HG02943 (cell line): ENCODE measurements around the gene TRERF1.
"Not testable (repeated sequence)": the region's sequence is repeated elsewhere in the genome, so short reads cannot be mapped to it uniquely, and the experiment has no call there.

Source experiments
- ATAC-seq: cut with Tn5 transposase; IDR thresholded peaks from one replicate; pipeline ENCODE4 v1.9.1; 2021; ENCODE audit warnings: mild to moderate bottlenecking, low read depth, moderate library complexity; ENCODE audit not compliant: unreplicated experiment

Gene TRERF1

GRCh38 chr6:42204768-42205282 is 246.9 kb downstream of the TRERF1 start:
- no peak for ATAC-seq

- no peak for ATAC-seq
These were observed 248.5 kb downstream of the TRERF1 start for GRCh38 chr6:42203183-42203582.

- ATAC-seq = not testable (repeated sequence)
These were observed 249.4 kb downstream of the TRERF1 start for GRCh38 chr6:42202131-42202915.

GRCh38 chr6:42201382-42201781 is 250.3 kb downstream of the TRERF1 start:
- ATAC-seq = no peak

GRCh38 chr6:42200035-42200434 is 251.7 kb downstream of the TRERF1 start:
- ATAC-seq = no peak

GRCh38 chr6:42199106-42199981 is 252.4 kb downstream of the TRERF1 start:
- no peak for ATAC-seq

- ATAC-seq = no peak
These were observed 254.0 kb downstream of the TRERF1 start for GRCh38 chr6:42197555-42198362.

- ATAC-seq = no peak
These were observed 256.3 kb downstream of the TRERF1 start for GRCh38 chr6:42195415-42195814.

GRCh38 chr6:42194056-42194455 is 257.7 kb downstream of the TRERF1 start:
- no peak for ATAC-seq

GRCh38 chr6:42193491-42193894 is 258.2 kb downstream of the TRERF1 start:
- ATAC-seq = no peak

- ATAC-seq = not testable (repeated sequence)
These were observed 259.3 kb downstream of the TRERF1 start for GRCh38 chr6:42192385-42192784.

GRCh38 chr6:42190554-42191183 is 261.1 kb downstream of the TRERF1 start:
- no peak for ATAC-seq

GRCh38 chr6:42188406-42188805 is 263.3 kb downstream of the TRERF1 start:
- ATAC-seq = no peak

GRCh38 chr6:42185597-42185996 is 266.1 kb downstream of the TRERF1 start:
- ATAC-seq = no peak

GRCh38 chr6:42184475-42184874 is 267.3 kb downstream of the TRERF1 start:
- ATAC-seq = no peak

- ATAC-seq = no peak
These were observed 269.6 kb downstream of the TRERF1 start for GRCh38 chr6:42182101-42182500.

- no peak for ATAC-seq
These were observed 271.8 kb downstream of the TRERF1 start for GRCh38 chr6:42179945-42180313.

GRCh38 chr6:42179261-42179944 is 272.3 kb downstream of the TRERF1 start:
- no peak for ATAC-seq

GRCh38 chr6:42177514-42178364 is 274.0 kb downstream of the TRERF1 start:
- ATAC-seq = no peak
